ENCODE measurements around the gene ARMC8. TPM values are rescaled to one million over a fixed set of nuclear protein-coding genes. Genes with fewer than 3 reads are reported as not detected.
A peak's percentile ranks its signal among the peaks of the same experiment; 100 is the strongest.

ARMC8 gene
- total RNA-seq, 1 donor: 70.8 TPM

DNA sequence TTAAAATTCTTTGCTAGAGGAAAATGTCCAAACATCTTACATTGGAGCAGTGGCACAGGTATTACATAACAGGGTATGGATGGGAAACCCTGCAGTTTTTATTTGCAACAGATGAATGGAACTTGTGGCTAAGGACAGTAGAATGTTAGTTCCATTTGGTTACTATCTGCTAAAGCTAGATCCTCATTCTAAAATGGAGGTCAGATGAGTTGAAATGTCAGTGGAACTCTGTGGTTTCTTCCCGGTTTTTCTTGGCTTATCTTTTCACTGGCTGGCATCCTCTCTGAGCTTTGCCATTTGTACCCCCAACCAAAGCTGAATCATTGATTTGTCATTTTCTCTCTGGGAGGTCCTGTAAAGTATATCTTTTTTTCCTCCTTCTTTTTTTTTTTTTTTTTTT, 68.9 kb downstream of the ARMC8 start:
- TF ChIP-seq, protein P1, sequence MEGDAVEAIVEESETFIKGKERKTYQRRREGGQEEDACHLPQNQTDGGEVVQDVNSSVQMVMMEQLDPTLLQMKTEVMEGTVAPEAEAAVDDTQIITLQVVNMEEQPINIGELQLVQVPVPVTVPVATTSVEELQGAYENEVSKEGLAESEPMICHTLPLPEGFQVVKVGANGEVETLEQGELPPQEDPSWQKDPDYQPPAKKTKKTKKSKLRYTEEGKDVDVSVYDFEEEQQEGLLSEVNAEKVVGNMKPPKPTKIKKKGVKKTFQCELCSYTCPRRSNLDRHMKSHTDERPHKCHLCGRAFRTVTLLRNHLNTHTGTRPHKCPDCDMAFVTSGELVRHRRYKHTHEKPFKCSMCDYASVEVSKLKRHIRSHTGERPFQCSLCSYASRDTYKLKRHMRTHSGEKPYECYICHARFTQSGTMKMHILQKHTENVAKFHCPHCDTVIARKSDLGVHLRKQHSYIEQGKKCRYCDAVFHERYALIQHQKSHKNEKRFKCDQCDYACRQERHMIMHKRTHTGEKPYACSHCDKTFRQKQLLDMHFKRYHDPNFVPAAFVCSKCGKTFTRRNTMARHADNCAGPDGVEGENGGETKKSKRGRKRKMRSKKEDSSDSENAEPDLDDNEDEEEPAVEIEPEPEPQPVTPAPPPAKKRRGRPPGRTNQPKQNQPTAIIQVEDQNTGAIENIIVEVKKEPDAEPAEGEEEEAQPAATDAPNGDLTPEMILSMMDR (IDR thresholded peaks at IDR 0.05; ENCODE audit: insufficient read depth, low read depth, low read length): no peak
- DNase-seq (ENCODE audit: low read depth): no peak
- H3K4me3 ChIP-seq (ENCODE audit: low read depth, low read length): no peak overlapping the region

DNA sequence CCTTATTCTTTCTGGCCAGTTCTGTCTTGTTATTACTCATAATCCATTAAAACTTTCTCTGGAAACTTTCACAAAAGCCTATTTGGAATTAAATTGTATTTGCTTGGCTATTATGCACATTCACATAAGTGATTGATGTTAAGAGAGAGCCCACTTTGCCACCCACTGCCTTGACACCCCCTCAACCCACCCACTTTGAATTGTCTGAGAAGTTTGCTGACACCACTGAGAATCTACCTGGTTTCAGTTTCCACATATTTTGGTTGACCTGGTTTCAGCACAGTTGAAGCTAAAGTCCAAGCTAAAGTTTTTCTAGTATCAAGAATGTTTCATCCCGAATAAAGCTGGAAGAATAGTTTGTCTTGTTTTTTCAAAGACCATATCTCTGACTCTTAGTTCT, 70.9 kb downstream of the ARMC8 start:
- DNase-seq (ENCODE audit: low read depth): no peak
- H3K4me3 ChIP-seq (ENCODE audit: low read depth, low read length): no peak overlapping the region
- TF ChIP-seq, protein P1 (IDR thresholded peaks at IDR 0.05; ENCODE audit: insufficient read depth, low read depth, low read length): no peak

DNA sequence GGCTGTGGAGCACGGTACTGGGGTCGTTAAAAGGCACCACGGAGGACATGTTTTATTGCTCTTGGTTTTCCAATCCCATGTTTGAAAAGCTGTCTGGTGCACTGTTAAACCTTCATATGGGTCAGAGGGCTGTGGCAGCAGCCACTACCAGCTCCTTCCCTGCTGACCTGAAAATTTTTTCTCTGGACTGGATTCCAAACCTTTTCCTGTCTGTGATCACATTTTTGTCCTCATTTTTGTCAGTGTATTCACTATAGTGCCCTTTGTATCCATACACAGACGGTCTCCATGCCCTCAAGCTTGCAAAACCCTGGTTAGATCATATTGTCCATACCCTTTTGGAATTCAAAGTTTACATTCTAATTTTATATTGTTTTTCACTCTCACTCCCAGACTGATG, 72.0 kb downstream of the ARMC8 start:
- no peak for DNase-seq (ENCODE audit: low read depth)
- H3K4me3 ChIP-seq (ENCODE audit: low read depth, low read length): no peak overlapping the region
- TF ChIP-seq, protein P1 (IDR thresholded peaks at IDR 0.05; ENCODE audit: insufficient read depth, low read depth, low read length): no peak

DNA sequence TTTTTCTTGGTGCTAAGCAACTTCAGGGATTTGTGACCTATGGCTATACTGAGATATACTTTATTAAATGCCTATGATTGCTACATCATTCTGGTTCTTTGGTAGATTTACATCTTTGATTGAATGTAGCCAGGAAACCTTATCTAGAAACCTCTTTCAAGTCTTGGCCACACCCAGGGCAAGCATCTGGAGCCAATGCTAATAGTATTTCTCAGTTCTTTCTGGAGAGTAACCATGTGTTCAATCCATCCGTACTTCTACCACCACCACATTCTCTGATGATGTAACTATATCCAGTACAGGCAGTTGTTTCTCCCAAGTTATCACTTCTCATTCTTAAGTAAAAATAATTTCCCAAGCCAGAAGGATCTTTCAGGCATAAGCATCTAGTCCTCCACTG, 73.5 kb downstream of the ARMC8 start:
- H3K4me3 ChIP-seq (ENCODE audit: low read depth, low read length): no peak overlapping the region
- DNase-seq (ENCODE audit: low read depth): peak; percentile 28
- TF ChIP-seq, protein P1 (IDR thresholded peaks at IDR 0.05; ENCODE audit: insufficient read depth, low read depth, low read length): no peak

DNA sequence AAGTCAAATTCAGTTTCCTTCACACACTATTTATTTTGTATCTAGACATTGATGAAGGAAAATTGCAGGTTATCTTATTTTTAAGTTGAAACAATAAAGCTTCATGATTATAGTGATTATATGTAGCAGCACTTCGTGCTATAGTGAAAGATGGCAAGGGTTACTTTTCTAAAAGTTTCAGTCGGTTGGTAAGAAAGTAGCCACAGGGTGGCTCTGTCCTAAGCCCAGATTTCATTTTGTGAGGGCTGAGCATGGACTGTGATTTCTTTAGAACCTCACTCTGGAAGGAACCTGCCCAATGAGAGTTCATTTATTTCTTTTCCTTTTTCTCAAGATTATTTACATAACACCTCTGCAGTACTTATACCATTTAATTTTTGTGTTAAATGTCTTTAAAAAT, 76.0 kb downstream of the ARMC8 start:
- no peak for DNase-seq (ENCODE audit: low read depth)
- TF ChIP-seq, protein P1 (IDR thresholded peaks at IDR 0.05; ENCODE audit: insufficient read depth, low read depth, low read length): peak; percentile 7
- no peak overlapping the region for H3K4me3 ChIP-seq (ENCODE audit: low read depth, low read length)

DNA sequence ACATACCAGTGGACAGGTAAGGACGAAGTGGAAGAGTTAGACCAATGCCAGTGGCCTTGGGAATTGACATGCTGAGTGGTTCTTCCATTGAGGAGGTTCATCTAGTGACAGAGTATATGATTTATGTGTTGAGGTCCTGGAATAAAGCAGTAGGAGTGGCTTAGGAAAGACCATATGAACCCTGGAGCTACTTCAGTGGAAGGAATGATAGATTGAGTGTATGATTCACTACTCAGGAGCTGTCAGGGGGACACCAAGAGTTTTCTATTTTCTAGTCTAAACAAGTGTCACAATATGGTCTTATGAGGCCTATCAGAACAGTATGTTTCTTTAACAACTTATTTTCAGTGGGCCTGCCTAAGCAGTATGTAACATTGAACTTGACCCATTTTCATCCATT, 78.6 kb downstream of the ARMC8 start:
- peak; percentile 12 for DNase-seq (ENCODE audit: low read depth)
- no peak overlapping the region for H3K4me3 ChIP-seq (ENCODE audit: low read depth, low read length)
- TF ChIP-seq, protein P1 (IDR thresholded peaks at IDR 0.05; ENCODE audit: insufficient read depth, low read depth, low read length): no peak

DNA sequence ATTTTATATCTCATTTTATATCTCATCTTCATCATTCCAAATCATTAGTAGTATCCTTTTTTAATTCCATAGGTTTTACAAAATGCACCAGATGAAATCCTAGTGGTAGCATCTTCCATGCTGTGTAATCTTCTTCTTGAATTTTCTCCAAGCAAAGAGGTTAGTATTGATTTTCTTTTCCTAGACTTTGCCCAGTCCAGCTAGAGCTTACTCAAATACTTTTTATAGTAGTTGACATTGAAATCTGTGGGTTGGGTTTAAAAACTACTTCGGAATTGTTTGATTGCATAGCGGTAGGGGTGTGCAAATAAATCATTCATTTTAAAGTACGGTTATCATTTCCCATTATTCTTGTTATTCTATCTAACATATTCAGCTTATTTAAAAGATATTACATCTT, 80.0 kb downstream of the ARMC8 start:
- DNase-seq (ENCODE audit: low read depth): no peak

More for the DNA sequence above, 80.0 kb downstream of the ARMC8 start:
- TF ChIP-seq, protein P1 (IDR thresholded peaks at IDR 0.05; ENCODE audit: insufficient read depth, low read depth, low read length): no peak
- no peak overlapping the region for H3K4me3 ChIP-seq (ENCODE audit: low read depth, low read length)

Data from fibroblast of villous mesenchyme (primary cell).